ENCODE measurements around the gene GJB1.
"Not testable (repeated sequence)": the region's sequence is repeated elsewhere in the genome, so short reads cannot be mapped to it uniquely, and the experiment has no call there.

Gene GJB1

GRCh38 chrX:71222929-71223328, at the start of gene GJB1:
TSS of gene GJB1 (plus strand) at chrX:71223224. CDS start at chrX:71223708, 484 bp downstream.
- H3K4me3 ChIP-seq (ENCODE audit: low read depth, low read length), result no peak within 1 kb of the TSS
- no peak for DNase-seq (ENCODE audit: low read depth)
- TF ChIP-seq, protein P1, sequence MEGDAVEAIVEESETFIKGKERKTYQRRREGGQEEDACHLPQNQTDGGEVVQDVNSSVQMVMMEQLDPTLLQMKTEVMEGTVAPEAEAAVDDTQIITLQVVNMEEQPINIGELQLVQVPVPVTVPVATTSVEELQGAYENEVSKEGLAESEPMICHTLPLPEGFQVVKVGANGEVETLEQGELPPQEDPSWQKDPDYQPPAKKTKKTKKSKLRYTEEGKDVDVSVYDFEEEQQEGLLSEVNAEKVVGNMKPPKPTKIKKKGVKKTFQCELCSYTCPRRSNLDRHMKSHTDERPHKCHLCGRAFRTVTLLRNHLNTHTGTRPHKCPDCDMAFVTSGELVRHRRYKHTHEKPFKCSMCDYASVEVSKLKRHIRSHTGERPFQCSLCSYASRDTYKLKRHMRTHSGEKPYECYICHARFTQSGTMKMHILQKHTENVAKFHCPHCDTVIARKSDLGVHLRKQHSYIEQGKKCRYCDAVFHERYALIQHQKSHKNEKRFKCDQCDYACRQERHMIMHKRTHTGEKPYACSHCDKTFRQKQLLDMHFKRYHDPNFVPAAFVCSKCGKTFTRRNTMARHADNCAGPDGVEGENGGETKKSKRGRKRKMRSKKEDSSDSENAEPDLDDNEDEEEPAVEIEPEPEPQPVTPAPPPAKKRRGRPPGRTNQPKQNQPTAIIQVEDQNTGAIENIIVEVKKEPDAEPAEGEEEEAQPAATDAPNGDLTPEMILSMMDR (conservative IDR thresholded peaks at IDR 0.05; ENCODE audit: low read depth, low read length), result no peak

DNA sequence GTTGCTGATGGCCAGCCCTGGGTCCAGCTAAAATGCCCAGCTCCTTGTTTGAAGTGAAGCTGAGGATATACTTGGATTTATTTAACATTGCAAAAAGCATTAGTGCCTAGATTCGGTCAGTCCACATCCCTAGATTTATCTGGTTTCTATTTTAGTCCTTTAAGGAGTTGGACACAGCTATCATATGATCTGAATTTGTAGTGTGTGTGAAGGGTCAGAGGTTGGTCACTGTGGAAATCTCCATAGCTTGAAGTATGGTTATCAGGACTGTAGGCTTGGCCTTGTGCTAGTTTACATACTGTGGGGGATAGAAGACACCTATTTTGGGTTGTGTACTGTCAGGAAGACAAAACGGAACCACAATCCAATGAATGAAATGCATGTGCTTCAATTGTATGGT, 49.6 kb upstream of the GJB1 start:
- no peak overlapping the region for H3K4me3 ChIP-seq (ENCODE audit: low read depth, low read length)
- DNase-seq (ENCODE audit: low read depth), result no peak
- TF ChIP-seq, protein P1 (conservative IDR thresholded peaks at IDR 0.05; ENCODE audit: low read depth, low read length), result no peak

DNA sequence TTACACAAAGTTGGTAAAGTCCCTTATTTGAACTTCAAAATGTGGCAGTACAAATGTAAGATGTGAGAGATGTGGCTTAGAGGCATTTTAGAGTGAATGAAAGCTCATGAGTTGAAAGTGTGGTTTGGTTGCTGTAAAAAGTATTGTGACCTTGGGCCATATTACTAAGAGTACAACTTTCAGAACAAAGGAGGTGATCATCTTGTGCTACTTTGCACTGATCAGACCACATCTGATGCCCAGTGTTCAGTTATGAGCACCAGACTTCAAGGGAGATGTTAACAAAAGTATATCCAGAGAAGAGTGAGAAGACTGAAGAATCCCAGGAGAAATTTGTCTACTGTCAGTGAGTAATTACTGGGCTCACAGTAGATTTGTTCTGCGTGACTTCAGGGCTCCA, 48.2 kb upstream of the GJB1 start:
- TF ChIP-seq, protein P1 (conservative IDR thresholded peaks at IDR 0.05; ENCODE audit: low read depth, low read length), result no peak
- no peak for DNase-seq (ENCODE audit: low read depth)
- no peak overlapping the region for H3K4me3 ChIP-seq (ENCODE audit: low read depth, low read length)

DNA sequence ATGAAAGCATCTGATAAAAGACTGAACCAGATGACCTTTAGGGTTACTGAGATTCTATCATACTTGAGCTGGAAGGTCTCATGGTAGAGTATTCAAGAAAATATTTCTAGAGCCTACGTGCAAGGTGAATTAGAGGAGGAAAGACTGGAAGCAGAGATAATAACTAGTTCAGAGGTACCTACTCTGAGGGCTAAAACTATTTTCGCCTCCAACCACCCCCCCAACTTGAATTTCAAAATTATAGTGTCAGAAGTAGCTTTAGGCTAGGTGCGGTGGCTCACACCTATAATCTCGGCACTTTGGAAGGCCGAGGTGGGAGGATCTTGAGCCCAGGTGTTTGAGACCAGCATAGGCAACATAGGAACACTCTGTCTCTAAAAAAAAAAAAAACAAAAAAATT, 47.5 kb upstream of the GJB1 start:
- no peak for DNase-seq (ENCODE audit: low read depth)
- TF ChIP-seq, protein P1 (conservative IDR thresholded peaks at IDR 0.05; ENCODE audit: low read depth, low read length), result no peak
- H3K4me3 ChIP-seq (ENCODE audit: low read depth, low read length), result no peak overlapping the region

DNA sequence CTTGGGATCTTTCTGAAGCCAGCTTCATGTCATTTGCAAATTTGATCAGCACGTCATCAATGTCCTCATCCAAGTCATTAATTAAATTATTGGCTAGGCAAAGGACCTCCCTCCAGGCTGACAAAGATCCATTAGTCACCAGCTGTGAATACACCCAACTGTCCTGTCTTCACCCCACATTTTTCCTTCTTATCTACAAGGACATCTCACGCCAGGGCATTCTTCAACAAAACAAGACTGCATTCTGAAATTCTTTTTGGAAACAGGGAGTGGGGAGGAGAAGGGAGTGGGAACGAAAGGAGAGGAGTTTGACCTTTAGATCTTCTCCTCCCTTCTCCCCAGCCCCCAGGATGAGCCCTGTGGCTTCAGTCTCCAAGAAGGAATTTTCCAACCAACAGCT, 45.7 kb upstream of the GJB1 start:
- H3K4me3 ChIP-seq (ENCODE audit: low read depth, low read length), result no peak overlapping the region
- TF ChIP-seq, protein P1 (conservative IDR thresholded peaks at IDR 0.05; ENCODE audit: low read depth, low read length), result no peak
- DNase-seq (ENCODE audit: low read depth), result peak; percentile 9

GRCh38 chrX:71178908-71179307, 44.1 kb upstream of the GJB1 start:
- no peak overlapping the region for H3K4me3 ChIP-seq (ENCODE audit: low read depth, low read length)
- peak; percentile 80 for DNase-seq (ENCODE audit: low read depth)
- TF ChIP-seq, protein P1 (conservative IDR thresholded peaks at IDR 0.05; ENCODE audit: low read depth, low read length), result peak; percentile 73

- H3K4me3 ChIP-seq (ENCODE audit: low read depth, low read length); DNase-seq (ENCODE audit: low read depth): not testable (repeated sequence)
Measured at GRCh38 chrX:71180579-71181265, 42.3 kb upstream of the GJB1 start.

Data from choroid plexus epithelial cell (primary cell).